Uterus (tissue), 4 donors: ENCODE results near the gene HDAC7. TPM values are rescaled to one million over a fixed set of nuclear protein-coding genes. Genes with fewer than 3 reads are reported as not detected.

Experiments
- DNase-seq, 2 donors: peaks; one replicate each; pipeline ENCODE4 v3.0.0-alpha.2; 2019 to 2020
- H3K27ac ChIP-seq, 2 donors: fragments of 200-600 bp; sonication (generic); 1 replicate in 1 of 2; 2 replicates in 1 of 2; pipeline ENCODE4 v1.5.1; 2016 to 2018
- H3K27me3 ChIP-seq, 2 donors: fragments of 200-600 bp; sonication (generic); one replicate each; pipeline ENCODE4 v1.5.1; 2018 to 2019; ENCODE audit warnings: control low read depth in 1 of 2
- H3K36me3 ChIP-seq, 2 donors: fragments of 200-600 bp; sonication (generic); one replicate each; pipeline ENCODE4 v1.5.1; 2019; ENCODE audit warnings: control low read depth in 1 of 2
- H3K4me1 ChIP-seq, 2 donors: fragments of 200-600 bp; sonication (generic); one replicate each; pipeline ENCODE4 v1.5.1; 2018 to 2019; ENCODE audit warnings: control low read depth in 1 of 2
- H3K4me3 ChIP-seq, 2 donors: fragments of 200-600 bp; sonication (generic); 1 replicate in 1 of 2; 2 replicates in 1 of 2; pipeline ENCODE4 v1.5.1; 2018 to 2019; ENCODE audit warnings: mild to moderate bottlenecking in 1 of 2
- H3K9me3 ChIP-seq, 2 donors: fragments of 200-600 bp; sonication (generic); one replicate each; pipeline ENCODE4 v1.5.1; 2019; ENCODE audit warnings: control low read depth in 1 of 2
- POLR2A ChIP-seq, 2 donors: fragments of 450-650 bp; IDR thresholded peaks; one replicate each; pipeline ENCODE4 v1.6.1; 2016; ENCODE audit warnings: antibody characterized with exemption in 2 of 2, mild to moderate bottlenecking in 1 of 2, moderate library complexity in 1 of 2
- intact Hi-C: fragments of 100-400 bp; cut with DNase I; formaldehyde crosslinking; loops from one replicate; pipeline ENCODE4 v1.15.1; 2023; ENCODE audit warnings: low total_unique reads
- total RNA-seq, 4 donors: library from RNA; depleted of rRNA in 3 of 4; stranded (reverse); fragments of >200 nt in 3 of 4; gene quantifications; one replicate each; pipeline versions ENCODE4 v1.1.0 to v1.2.4, GENCODE V29; 2014 to 2023
- TF ChIP-seq, protein P1 (sequence below), 4 experiments: fragments of 200-600 bp in 2 of 4; fragments of 450-650 bp in 2 of 4; sonication (generic) in 2 of 4; IDR thresholded peaks; one replicate each; pipeline ENCODE4 v1.5.1; 2016 to 2019; ENCODE audit warnings: antibody characterized with exemption in 4 of 4, mild to moderate bottlenecking in 2 of 4, moderate library complexity in 1 of 4
- donor health status: DM: yes; HTN: yes; CAD: no.

The HDAC7 gene
- total RNA-seq, 4 donors from 2014 or later, result 33.0 to 191 (median 42.5) TPM

DNA sequence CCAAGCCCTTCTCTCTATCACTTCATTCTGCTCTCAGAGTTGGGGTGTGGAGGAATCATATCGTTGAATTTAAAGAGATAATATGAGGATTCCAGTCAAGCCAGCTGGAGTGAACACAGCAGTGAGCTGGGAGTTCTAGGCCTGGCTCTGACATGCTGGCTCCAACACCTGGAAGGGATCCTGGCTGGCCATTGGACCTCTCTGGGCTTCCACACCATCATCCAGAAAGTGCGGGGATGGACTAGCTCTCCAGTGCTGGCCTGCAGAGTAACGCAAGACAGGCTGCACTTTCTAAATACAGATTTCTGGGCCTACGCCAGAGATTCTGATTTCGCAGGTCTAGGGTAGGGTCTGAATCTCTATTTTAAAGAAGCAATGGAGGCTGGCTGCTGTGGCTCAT, 34.8 kb upstream of the HDAC7 start:
- Histone ChIP-seq H3K36me3 (no peaks in the 10 kb centered on the region), H3K4me1 (no peaks in the 10 kb centered on the region), H3K9me3 (no peaks in the 10 kb centered on the region), H3K27ac (no peak overlapping the region), H3K4me3 (no peak overlapping the region), H3K27me3 (no peaks in the 10 kb centered on the region)
- DNase-seq, result no peak
- TF ChIP-seq, protein P1, sequence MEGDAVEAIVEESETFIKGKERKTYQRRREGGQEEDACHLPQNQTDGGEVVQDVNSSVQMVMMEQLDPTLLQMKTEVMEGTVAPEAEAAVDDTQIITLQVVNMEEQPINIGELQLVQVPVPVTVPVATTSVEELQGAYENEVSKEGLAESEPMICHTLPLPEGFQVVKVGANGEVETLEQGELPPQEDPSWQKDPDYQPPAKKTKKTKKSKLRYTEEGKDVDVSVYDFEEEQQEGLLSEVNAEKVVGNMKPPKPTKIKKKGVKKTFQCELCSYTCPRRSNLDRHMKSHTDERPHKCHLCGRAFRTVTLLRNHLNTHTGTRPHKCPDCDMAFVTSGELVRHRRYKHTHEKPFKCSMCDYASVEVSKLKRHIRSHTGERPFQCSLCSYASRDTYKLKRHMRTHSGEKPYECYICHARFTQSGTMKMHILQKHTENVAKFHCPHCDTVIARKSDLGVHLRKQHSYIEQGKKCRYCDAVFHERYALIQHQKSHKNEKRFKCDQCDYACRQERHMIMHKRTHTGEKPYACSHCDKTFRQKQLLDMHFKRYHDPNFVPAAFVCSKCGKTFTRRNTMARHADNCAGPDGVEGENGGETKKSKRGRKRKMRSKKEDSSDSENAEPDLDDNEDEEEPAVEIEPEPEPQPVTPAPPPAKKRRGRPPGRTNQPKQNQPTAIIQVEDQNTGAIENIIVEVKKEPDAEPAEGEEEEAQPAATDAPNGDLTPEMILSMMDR (IDR thresholded peaks at IDR 0.05), result no peak
- no peak for TF ChIP-seq POLR2A (IDR thresholded peaks at IDR 0.05)
- intact Hi-C loops, result no loop called here

DNA sequence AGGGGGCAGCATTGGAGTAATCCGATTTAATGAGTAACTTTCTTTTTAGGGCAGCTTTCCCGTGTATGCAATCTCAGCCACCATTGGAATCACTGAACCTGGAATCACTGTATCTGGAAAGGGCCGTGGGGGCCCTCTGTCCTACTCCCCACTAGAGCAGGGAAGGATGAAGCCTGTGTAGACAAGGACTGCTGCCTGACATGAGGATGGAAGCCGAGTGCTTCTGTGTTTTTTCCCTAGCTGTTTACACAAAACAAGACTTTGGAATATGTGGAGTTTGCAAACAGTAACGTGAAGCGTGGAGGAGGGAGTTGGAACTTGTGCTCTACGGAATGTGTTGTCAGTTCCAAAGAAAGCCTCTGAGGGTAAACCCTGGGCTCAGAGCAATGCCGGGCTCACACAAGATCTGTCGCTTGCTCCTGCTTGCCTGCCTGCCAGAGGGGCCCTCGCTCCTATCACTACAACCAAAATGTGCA, 32.4 kb upstream of the HDAC7 start:
- TF ChIP-seq, protein P1 (IDR thresholded peaks at IDR 0.05), result no peak
- TF ChIP-seq POLR2A (IDR thresholded peaks at IDR 0.05), result no peak
- Histone ChIP-seq H3K27me3 (no peaks in the 10 kb centered on the region), H3K4me1 (no peaks in the 10 kb centered on the region), H3K36me3 (no peaks in the 10 kb centered on the region), H3K9me3 (no peaks in the 10 kb centered on the region), H3K4me3 (no peak overlapping the region), H3K27ac (no peak overlapping the region)
- intact Hi-C loops, result no loop called here
- no peak for DNase-seq

DNA sequence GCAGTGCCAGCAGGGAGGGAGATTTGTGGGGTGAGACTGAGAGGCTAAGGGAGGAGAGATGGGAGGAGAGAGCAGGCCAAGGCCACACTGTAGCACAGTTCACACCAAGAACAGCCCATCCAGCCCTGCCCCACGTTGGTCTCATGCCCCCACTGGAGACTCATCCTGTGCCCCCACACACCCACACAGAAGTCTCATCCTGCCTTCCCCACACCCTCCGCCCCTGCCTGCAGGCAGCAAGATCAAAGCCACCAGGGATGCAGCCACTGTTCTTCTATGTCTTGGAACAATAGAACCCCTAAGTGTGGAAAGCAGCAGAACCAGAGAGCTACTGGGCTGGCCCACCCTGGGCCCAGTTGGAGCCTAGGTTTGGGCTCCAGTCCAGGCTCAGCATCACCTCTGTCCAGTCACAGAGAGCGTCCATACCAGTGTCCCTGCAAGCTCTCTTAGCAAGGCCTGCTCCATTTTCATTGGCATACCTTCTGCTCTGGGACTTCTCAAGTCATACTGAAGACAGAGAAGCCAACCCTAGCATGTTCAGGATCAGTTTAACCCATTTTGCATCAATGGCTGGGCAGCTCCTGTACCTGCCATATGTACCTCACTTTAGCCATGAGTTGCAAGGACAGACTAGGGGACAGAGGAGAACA, 31.7 kb upstream of the HDAC7 start:
- no peak for DNase-seq
- Histone ChIP-seq H3K27ac (no peak overlapping the region), H3K27me3 (no peaks in the 10 kb centered on the region), H3K4me3 (no peak overlapping the region), H3K36me3 (no peaks in the 10 kb centered on the region), H3K9me3 (no peaks in the 10 kb centered on the region), H3K4me1 (no peaks in the 10 kb centered on the region)
- TF ChIP-seq, protein P1 (IDR thresholded peaks at IDR 0.05), result no peak
- no peak for TF ChIP-seq POLR2A (IDR thresholded peaks at IDR 0.05)
- intact Hi-C loops, result no loop called here

DNA sequence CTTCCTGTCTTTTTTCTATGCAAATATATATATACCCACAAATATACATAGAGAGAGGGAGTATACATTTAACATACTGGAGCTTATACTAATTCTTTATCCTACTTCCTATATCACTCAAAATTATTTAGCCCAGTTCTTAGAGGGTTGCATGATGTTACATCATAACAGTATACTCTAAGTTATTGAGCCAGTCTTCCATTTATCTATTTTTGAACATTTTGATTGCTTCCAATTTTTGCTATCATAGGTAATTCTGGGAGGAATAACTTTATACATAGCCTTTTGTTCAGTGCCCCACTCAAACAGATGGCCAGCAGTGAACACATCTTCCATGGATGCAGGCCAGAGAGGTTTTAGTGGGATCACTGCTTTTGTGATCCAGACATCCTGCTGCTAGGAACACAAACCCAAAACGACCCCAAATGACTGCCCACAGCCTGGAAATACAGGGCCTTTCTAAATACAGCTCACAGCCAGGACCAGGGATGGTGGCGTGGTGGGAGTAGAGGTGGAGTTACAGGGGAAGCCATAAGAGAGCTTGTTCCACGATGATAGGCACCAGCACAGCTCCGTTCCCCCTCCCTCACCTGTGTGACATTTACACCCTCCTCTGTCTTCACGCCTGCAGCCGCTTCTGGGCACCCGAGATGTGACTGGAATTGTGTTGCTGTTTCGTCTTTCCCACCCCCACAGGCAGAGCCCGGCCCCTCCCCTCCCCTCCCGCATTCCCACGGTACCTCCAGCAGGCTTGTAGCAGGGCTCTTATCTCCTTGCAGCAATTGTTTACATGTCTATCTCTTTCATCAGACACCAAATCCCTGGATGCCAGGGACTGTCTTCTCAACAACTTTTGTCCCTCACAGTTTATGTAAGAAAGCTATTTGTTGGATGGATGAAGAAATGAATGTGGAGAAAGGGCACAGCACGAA, 30.7 kb upstream of the HDAC7 start:
- Histone ChIP-seq H3K9me3 (no peaks in the 10 kb centered on the region), H3K4me3 (no peak overlapping the region), H3K36me3 (no peaks in the 10 kb centered on the region), H3K4me1 (no peaks in the 10 kb centered on the region), H3K27me3 (no peaks in the 10 kb centered on the region), H3K27ac (no peak overlapping the region)
- TF ChIP-seq POLR2A (IDR thresholded peaks at IDR 0.05), result no peak
- TF ChIP-seq, protein P1 (IDR thresholded peaks at IDR 0.05), result no peak
- intact Hi-C loops, result no loop called here
- no peak for DNase-seq

DNA sequence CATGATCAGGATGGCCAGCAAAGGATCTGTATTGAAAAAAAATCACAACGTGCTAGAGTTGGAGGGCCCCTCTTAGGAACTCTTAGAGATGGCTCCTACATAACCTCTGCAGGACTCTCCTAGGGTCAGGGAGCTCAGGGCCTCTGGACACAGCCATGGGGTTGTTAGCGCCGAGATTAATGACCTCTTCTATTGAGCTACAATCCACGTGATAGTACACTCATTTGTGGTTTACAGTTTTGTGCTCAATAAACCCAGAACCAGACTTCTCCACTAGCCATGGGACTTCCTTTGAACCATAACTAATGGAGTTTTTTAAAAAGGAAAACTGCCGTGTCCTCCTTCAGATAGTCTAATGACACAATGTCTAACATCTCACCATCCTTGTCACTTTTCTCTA, 29.6 kb upstream of the HDAC7 start:
- intact Hi-C loops, result no loop called here
- Histone ChIP-seq H3K36me3 (no peaks in the 10 kb centered on the region), H3K9me3 (no peaks in the 10 kb centered on the region), H3K27me3 (no peaks in the 10 kb centered on the region), H3K4me1 (no peaks in the 10 kb centered on the region), H3K27ac (no peak overlapping the region), H3K4me3 (no peak overlapping the region)
- TF ChIP-seq, protein P1 (IDR thresholded peaks at IDR 0.05), result no peak
- no peak for TF ChIP-seq POLR2A (IDR thresholded peaks at IDR 0.05)
- DNase-seq, result no peak
